ENCODE measurements around the gene CFAP90.

Gene CFAP90

GRCh38 chr5:7852542-7852941, 1.6 kb upstream of the CFAP90 start:
- TF ChIP-seq ZNF274 (IDR thresholded peaks at IDR 0.05; ENCODE audit: low read depth, low read length) = no peak
- no peak overlapping the region for H3K4me3 ChIP-seq (ENCODE audit: low read length)

- H3K4me3 ChIP-seq (ENCODE audit: low read length) = no peak overlapping the region
- no peak for TF ChIP-seq ZNF274 (IDR thresholded peaks at IDR 0.05; ENCODE audit: low read depth, low read length)
Measured at GRCh38 chr5:7851617-7852289, 820 bp upstream of the CFAP90 start.

GRCh38 chr5:7851240-7851592, 283 bp upstream of the CFAP90 start:
- no peak overlapping the region; the same call in 1 of the 2 replicates for H3K4me3 ChIP-seq (ENCODE audit: low read length)
- TF ChIP-seq ZNF274 (IDR thresholded peaks at IDR 0.05; ENCODE audit: low read depth, low read length) = no peak

GRCh38 chr5:7849681-7850394, 1.1 kb downstream of the CFAP90 start:
- no peak for TF ChIP-seq ZNF274 (IDR thresholded peaks at IDR 0.05; ENCODE audit: low read depth, low read length)
- no peak overlapping the region for H3K4me3 ChIP-seq (ENCODE audit: low read length)

GRCh38 chr5:7848296-7848695, 2.6 kb downstream of the CFAP90 start:
- no peak overlapping the region for H3K4me3 ChIP-seq (ENCODE audit: low read length)
- TF ChIP-seq ZNF274 (IDR thresholded peaks at IDR 0.05; ENCODE audit: low read depth, low read length) = no peak

GRCh38 chr5:7846327-7846726, 4.6 kb downstream of the CFAP90 start:
- TF ChIP-seq ZNF274 (IDR thresholded peaks at IDR 0.05; ENCODE audit: low read depth, low read length) = no peak
- H3K4me3 ChIP-seq (ENCODE audit: low read length) = no peak overlapping the region

GRCh38 chr5:7845557-7845956, 5.4 kb downstream of the CFAP90 start:
- TF ChIP-seq ZNF274 (IDR thresholded peaks at IDR 0.05; ENCODE audit: low read depth, low read length) = no peak
- H3K4me3 ChIP-seq (ENCODE audit: low read length) = no peak overlapping the region

GRCh38 chr5:7844901-7845300, 6.0 kb downstream of the CFAP90 start:
- no peak overlapping the region for H3K4me3 ChIP-seq (ENCODE audit: low read length)
- TF ChIP-seq ZNF274 (IDR thresholded peaks at IDR 0.05; ENCODE audit: low read depth, low read length) = no peak

GRCh38 chr5:7842531-7842930, 8.4 kb downstream of the CFAP90 start:
- TF ChIP-seq ZNF274 (IDR thresholded peaks at IDR 0.05; ENCODE audit: low read depth, low read length) = no peak
- no peak overlapping the region for H3K4me3 ChIP-seq (ENCODE audit: low read length)

- H3K4me3 ChIP-seq (ENCODE audit: low read length) = no peak overlapping the region
- no peak for TF ChIP-seq ZNF274 (IDR thresholded peaks at IDR 0.05; ENCODE audit: low read depth, low read length)
Measured at GRCh38 chr5:7837403-7837802, 13.5 kb downstream of the CFAP90 start.

GRCh38 chr5:7834982-7835381, 16.0 kb downstream of the CFAP90 start:
- H3K4me3 ChIP-seq (ENCODE audit: low read length) = no peak overlapping the region
- TF ChIP-seq ZNF274 (IDR thresholded peaks at IDR 0.05; ENCODE audit: low read depth, low read length) = no peak

- H3K4me3 ChIP-seq (ENCODE audit: low read length) = no peak overlapping the region
- no peak for TF ChIP-seq ZNF274 (IDR thresholded peaks at IDR 0.05; ENCODE audit: low read depth, low read length)
Measured at GRCh38 chr5:7828269-7828668, 22.7 kb downstream of the CFAP90 start.

GRCh38 chr5:7827610-7828009, 23.3 kb downstream of the CFAP90 start:
- no peak overlapping the region for H3K4me3 ChIP-seq (ENCODE audit: low read length)
- no peak for TF ChIP-seq ZNF274 (IDR thresholded peaks at IDR 0.05; ENCODE audit: low read depth, low read length)

- TF ChIP-seq ZNF274 (IDR thresholded peaks at IDR 0.05; ENCODE audit: low read depth, low read length) = no peak
- H3K4me3 ChIP-seq (ENCODE audit: low read length) = no peak overlapping the region
Measured at GRCh38 chr5:7825630-7826029, 25.3 kb downstream of the CFAP90 start.

GRCh38 chr5:7824995-7825394, 25.9 kb downstream of the CFAP90 start:
- no peak overlapping the region for H3K4me3 ChIP-seq (ENCODE audit: low read length)
- no peak for TF ChIP-seq ZNF274 (IDR thresholded peaks at IDR 0.05; ENCODE audit: low read depth, low read length)
